ENCODE measurements around the gene FBXO21. TPM values are rescaled to one million over a fixed set of nuclear protein-coding genes. Genes with fewer than 3 reads are reported as not detected.

Gene FBXO21
- total and polyA plus RNA-seq, 8 donors = 31.3 to 52.4 (median 50.2) TPM

GRCh38 chr12:117144599-117144998 is 45.7 kb downstream of the FBXO21 start:
- intact Hi-C loops (cut with DNase I) = no loop called here
- TF ChIP-seq, protein P1, sequence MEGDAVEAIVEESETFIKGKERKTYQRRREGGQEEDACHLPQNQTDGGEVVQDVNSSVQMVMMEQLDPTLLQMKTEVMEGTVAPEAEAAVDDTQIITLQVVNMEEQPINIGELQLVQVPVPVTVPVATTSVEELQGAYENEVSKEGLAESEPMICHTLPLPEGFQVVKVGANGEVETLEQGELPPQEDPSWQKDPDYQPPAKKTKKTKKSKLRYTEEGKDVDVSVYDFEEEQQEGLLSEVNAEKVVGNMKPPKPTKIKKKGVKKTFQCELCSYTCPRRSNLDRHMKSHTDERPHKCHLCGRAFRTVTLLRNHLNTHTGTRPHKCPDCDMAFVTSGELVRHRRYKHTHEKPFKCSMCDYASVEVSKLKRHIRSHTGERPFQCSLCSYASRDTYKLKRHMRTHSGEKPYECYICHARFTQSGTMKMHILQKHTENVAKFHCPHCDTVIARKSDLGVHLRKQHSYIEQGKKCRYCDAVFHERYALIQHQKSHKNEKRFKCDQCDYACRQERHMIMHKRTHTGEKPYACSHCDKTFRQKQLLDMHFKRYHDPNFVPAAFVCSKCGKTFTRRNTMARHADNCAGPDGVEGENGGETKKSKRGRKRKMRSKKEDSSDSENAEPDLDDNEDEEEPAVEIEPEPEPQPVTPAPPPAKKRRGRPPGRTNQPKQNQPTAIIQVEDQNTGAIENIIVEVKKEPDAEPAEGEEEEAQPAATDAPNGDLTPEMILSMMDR (IDR thresholded peaks at IDR 0.05) = no peak
- no peak for ATAC-seq
- no peak overlapping the region for H3K4me3 ChIP-seq
- H3K9me3 ChIP-seq = no peaks in the 10 kb centered on the region
- peaks cover 8 to 13% of the 10 kb centered on the region in 2 donors for H3K4me1 ChIP-seq
- H3K27ac ChIP-seq = no peak overlapping the region
- no peak for DNase-seq
- H3K36me3 ChIP-seq = peaks cover 6 to 33% of the 10 kb centered on the region in 2 donors
- no peaks in the 10 kb centered on the region for H3K27me3 ChIP-seq

- TF ChIP-seq, protein P1 (IDR thresholded peaks at IDR 0.05) = no peak
- ATAC-seq = peak; percentile 71
- Histone ChIP-seq H3K4me1 (peaks cover 8 to 13% of the 10 kb centered on the region in 2 donors), H3K27me3 (no peaks in the 10 kb centered on the region), H3K4me3 (no peak overlapping the region), H3K9me3 (no peaks in the 10 kb centered on the region), H3K36me3 (peaks cover 6 to 25% of the 10 kb centered on the region in 2 donors), H3K27ac (peak overlapping the region; percentile 40 to 69)
- intact Hi-C loops (cut with DNase I) = no loop called here
- peak in 2 of 4 donors; percentile 51 to 67 for DNase-seq
Measured at GRCh38 chr12:117143008-117143532, 47.2 kb downstream of the FBXO21 start.

- no peak for ATAC-seq
- H3K27ac ChIP-seq = no peak overlapping the region
Measured at GRCh38 chr12:117142094-117142493, 48.2 kb downstream of the FBXO21 start.

GRCh38 chr12:117141097-117141898 is 49.0 kb downstream of the FBXO21 start:
- TF ChIP-seq, protein P1 (IDR thresholded peaks at IDR 0.05) = no peak
- peak in 2 of 4 donors; percentile 68 to 72 for DNase-seq
- intact Hi-C loops (cut with DNase I) = no loop called here
- ATAC-seq = peak; percentile 74
- no peaks in the 10 kb centered on the region for H3K9me3 ChIP-seq
- no peaks in the 10 kb centered on the region for H3K27me3 ChIP-seq
- peak overlapping the region in 1 of 2 donors; percentile 39 for H3K27ac ChIP-seq
- H3K4me1 ChIP-seq = peaks cover 8 to 13% of the 10 kb centered on the region in 2 donors
- peaks cover 6 to 17% of the 10 kb centered on the region in 2 donors for H3K36me3 ChIP-seq
- no peak overlapping the region for H3K4me3 ChIP-seq

More at GRCh38 chr12:117142094-117142493, 48.2 kb downstream of the FBXO21 start:
- intact Hi-C loops (cut with DNase I) = no loop called here
- Histone ChIP-seq H3K36me3 (peaks cover 6 to 20% of the 10 kb centered on the region in 2 donors), H3K9me3 (no peaks in the 10 kb centered on the region), H3K27me3 (no peaks in the 10 kb centered on the region), H3K4me3 (no peak overlapping the region), H3K4me1 (peaks cover 8 to 13% of the 10 kb centered on the region in 2 donors)
- DNase-seq = no peak
- TF ChIP-seq, protein P1 (IDR thresholded peaks at IDR 0.05) = no peak

- intact Hi-C loops (cut with DNase I) = no loop called here
- peak; percentile 68 for ATAC-seq
Measured at GRCh38 chr12:117140397-117141096, 49.7 kb downstream of the FBXO21 start.

More at GRCh38 chr12:117140397-117141096, 49.7 kb downstream of the FBXO21 start:
- Histone ChIP-seq H3K36me3 (peaks cover 2 to 10% of the 10 kb centered on the region in 2 donors), H3K27ac (peak overlapping the region in 1 of 2 donors; percentile 39), H3K4me1 (peaks cover 8 to 13% of the 10 kb centered on the region in 2 donors), H3K9me3 (no peaks in the 10 kb centered on the region), H3K27me3 (no peaks in the 10 kb centered on the region), H3K4me3 (no peak overlapping the region)
- DNase-seq = peak in 1 of 4 donors; percentile 58
- TF ChIP-seq, protein P1 (IDR thresholded peaks at IDR 0.05) = no peak
